GM18520 (cell line): ENCODE measurements around the gene ANXA7.

Experiments
- ATAC-seq: cut with Tn5 transposase; IDR thresholded peaks from one replicate; pipeline ENCODE4 v1.9.1; 2021; ENCODE audit not compliant: unreplicated experiment

Gene ANXA7

GRCh38 chr10:73413528-73414229, at the start of gene ANXA7:
TSS of gene ANXA7 (minus strand) at chr10:73414058. CDS start at chr10:73400856, 13,202 bp downstream.
- peak; percentile 81 for ATAC-seq

- no peak for ATAC-seq
Measured at GRCh38 chr10:73460897-73461296, 47.0 kb upstream of the ANXA7 start.

DNA sequence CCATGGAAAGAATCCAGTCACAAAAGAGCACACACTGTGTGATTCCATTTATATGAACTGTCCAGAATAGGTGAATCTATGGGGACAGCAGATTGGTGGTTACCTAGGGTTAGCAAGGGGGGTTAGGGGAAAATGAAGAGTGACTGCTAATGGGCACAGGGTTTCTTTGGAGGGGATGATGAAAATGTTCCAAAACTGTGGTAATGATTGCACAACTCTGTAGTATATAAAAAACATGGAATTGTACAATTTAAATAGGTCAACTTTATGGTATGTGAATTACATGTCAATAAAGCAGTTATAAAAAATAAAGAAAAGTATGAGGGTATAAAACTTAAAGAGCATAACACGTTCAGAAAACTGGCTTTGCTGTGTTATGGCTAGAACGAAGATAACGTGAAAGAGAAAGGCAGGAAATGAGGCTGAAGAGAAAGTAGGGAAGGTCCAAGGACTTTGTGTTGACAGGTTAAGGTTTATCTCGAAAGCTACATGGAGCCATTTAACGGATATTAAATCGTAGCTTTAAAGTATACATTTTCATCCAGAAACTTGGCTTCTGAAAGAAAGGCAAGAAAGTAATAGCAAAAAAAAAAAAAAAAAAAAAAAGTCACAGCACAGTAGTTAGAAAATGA, 45.9 kb upstream of the ANXA7 start:
- ATAC-seq: no peak

- no peak for ATAC-seq
Measured at GRCh38 chr10:73456187-73456890, 42.5 kb upstream of the ANXA7 start.

DNA sequence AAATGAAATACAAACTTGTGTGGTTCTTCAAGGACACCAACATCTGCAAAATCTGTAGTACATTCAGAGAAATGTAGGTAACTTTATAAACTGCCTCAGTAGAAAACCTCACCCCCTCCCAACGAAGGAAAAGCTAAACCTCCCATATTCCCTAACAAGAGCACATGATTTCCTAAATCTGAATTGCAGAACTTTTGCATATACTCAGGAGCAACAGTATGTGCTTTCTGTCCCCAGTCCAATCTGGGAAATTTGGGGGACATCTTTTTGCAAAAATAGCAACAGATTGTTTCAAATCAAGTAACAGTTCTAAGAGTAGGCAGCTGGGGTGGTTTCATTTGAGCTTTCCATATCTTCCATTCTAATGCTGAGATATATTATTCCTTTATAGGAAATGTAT, 35.3 kb upstream of the ANXA7 start:
- no peak for ATAC-seq

DNA sequence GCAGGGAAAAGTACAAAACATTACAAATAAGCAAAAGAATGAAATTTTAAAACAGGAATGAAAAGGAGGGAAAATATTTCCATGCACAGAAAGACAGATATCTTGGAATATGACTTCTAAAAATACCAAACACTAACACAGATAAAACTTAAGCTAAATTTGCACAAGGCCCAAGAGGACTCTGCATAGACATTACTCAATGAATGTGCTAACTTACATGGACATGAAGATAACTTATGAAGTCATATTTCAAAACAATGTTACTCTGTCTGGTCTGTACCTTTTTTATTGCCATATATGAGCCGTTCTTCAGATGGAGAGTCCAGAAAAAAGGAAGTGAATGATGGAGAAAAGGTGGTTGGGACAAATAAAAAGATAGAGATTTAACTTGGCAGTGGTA, 34.5 kb upstream of the ANXA7 start:
- no peak for ATAC-seq

DNA sequence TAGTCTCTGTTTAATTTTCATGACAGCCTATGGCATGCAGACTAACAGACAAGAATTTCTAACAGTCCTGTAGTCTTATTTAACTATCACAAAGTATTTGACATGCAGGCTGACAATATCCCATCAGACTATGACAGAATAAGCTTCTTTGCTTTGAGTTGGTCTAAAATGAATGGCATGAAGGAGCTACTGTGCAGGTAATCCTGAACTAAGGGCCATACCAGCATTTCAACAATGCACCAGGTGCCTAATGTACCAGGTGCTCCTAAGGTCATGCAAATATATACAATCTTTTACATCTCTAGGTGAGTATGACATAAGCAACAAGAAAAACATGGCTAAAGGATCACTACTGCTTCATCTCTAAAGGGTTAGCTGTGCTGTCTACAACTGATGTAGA, 33.1 kb upstream of the ANXA7 start:
- no peak for ATAC-seq

DNA sequence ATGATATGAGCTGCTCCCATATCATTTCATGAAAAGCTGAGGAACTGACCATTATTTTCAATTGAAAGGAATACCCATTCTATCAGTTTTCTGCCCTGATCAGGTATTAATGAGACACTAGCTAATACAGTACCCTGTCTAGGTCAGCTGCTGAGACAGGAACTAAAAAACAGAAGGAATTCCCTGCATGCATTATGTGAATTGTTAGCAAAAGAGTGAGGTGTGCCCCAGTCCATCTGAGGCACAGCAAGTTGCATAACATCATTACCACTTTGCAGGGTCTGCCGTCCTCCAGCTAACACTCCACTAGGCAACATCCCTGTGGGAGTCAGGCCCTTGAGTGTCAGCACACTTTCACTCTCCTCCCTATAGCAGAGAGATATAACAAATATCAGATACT, 30.6 kb upstream of the ANXA7 start:
- no peak for ATAC-seq

- ATAC-seq: no peak
Measured at GRCh38 chr10:73439605-73440312, 25.9 kb upstream of the ANXA7 start.

- no peak for ATAC-seq
Measured at GRCh38 chr10:73439055-73439454, 25.2 kb upstream of the ANXA7 start.

GRCh38 chr10:73433538-73433867, 19.6 kb upstream of the ANXA7 start, which contains the start of gene MSS51:
TSS of gene MSS51 (minus strand) at chr10:73433561. CDS start at chr10:73428284, 5,277 bp downstream.
- ATAC-seq: no peak

DNA sequence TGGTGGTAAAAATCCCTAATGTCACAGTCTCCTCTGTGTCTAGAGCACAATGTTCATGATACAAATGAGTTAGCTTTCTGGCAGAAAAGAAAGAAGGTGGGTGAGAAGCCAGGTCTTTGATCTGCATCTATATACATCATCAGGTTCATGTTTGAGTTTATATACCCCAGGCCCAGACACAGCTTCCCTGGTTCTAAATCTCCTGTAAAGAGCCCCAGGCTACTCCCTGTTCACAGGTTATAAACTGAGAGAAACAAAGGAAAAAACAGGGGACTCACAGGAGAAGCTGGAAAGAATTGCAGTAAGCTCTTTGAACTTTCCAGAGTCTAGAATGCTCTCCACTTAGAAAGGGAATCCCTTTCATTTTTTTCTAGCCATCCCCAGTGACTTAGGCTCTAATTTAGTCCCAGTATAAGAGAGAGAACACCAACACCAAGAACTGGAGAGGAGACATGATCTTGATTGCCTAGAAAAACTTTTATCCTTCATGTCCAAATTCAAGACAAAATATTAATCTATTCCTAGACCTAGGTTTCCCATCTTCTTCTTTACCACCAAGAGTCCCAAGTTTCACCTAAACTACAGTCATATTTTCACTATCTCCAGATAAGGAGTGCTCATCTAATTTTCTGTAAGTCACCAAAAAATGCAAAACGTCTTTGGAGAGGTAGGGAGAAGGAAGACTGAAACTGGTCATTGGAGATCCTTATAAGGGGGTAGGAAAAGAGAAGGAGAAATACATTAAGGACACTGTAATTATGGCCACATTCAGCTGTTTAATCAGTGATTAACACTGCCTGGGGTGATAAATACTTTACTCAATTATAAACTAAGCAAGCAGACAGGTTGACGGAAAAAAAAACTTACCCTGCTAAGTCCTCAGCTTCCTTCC, 19.0 kb upstream of the ANXA7 start:
- ATAC-seq: no peak

DNA sequence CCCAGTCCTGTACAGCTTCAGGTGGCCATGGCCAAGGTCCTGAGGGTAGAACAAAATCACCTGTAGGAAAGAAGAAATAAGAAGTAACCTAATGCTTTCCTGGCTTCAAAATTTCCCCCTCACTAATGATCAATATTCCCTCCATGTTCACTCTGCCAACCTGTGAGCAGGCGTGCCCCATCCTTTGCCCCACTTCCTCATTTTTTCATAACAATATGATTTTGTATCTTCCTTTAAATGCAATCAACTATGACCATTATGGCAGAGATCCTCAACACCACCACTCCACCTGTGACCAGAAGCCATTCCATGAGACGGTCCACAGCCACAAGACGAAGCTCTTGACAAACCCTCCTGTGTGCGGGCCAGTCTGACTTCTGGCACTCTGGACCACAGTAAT, 12.5 kb upstream of the ANXA7 start:
- no peak for ATAC-seq

DNA sequence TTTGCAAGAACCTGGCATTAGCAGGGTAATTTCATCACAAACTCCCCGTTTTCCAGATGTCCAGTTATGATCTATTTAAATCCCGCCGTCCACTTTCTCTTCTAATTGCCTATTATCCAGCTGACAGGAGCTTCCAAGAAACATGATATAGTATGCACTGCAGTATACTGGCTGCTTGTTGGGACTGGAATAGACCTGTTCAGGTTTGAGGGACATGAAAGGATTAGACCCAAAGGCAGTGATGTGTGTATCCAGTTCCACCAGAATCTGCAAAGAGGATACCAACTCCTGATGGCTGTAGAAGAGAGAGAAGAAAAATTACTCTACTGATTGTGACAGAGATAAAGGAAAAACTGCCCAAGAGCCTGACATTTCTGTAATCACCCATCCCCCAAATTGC, 10.6 kb upstream of the ANXA7 start:
- ATAC-seq: no peak

- no peak for ATAC-seq
Measured at GRCh38 chr10:73423309-73423708, 9.5 kb upstream of the ANXA7 start.

DNA sequence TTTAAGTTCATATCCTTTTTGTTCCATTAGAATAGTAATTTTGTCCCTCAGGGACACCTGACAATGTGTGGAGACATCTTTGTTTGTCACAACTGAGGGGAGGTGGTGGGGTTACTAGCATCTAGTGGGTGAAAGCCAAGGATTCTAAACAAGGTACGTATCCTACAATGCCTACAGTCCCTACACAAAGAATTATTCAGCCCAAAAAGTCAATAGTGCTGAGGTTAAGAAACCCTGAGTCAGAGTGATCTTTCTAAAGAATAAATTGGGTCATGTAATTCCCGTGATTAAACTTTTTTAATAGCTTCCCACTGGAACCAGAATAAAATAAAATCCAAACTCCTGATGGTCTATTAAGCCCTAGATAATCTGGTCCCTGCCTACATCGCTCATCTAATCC, 2.7 kb upstream of the ANXA7 start:
- ATAC-seq: no peak

DNA sequence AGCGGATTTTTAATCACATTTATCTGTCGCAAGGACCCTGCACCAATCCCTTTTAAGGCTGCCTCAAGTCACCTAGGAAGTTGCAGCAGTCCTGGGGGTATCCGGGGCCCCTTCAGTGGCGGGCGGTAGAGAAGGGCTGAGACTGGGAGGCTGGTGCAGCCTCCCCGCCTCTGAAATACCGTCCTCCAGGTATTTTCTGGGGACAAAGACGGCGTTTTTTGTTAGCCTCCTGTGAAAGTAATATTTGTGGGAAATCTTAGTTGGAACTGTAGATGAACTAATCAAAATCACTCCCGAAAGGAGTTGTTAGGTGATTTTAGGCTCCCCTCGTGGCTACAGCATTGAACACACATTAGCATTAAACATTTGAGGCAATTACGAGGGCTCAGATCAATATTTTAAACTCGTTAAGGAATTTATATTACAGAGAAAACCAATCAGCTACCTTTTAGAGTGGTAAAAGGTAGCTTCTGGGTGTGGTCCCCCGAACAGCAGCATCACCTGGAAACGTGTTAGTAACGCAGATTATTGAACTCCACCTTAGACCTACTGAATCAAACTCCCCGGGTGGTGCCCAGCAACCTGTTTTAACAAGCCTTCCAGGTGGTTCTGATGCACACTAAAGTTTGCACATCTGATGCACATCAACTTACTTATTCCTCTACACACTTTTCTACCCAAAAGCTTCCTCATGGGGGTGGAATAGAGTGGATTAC, 530 bp upstream of the ANXA7 start:
- no peak for ATAC-seq

DNA sequence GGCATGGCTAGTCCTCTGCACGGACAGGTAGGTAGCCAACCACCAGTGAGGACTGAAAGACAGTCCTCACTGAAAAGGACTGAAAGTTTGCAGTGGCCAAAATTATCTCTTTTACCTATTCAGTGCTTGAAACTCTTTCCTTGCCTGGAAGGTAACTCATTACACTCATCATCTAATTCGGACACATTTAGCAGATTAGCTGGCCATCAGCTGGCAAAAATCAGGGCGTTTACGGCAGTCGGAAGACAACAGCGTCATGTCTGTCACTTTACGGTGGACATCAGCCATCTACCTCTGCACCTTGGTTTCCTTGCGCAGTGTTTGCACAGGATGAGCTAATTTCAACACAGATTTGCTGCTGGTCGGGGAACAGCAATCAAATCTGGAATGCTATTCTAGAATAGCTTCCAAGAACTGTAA, 740 bp downstream of the ANXA7 start:
- ATAC-seq: peak; percentile 16

GRCh38 chr10:73410897-73411296, 3.0 kb downstream of the ANXA7 start:
- no peak for ATAC-seq

DNA sequence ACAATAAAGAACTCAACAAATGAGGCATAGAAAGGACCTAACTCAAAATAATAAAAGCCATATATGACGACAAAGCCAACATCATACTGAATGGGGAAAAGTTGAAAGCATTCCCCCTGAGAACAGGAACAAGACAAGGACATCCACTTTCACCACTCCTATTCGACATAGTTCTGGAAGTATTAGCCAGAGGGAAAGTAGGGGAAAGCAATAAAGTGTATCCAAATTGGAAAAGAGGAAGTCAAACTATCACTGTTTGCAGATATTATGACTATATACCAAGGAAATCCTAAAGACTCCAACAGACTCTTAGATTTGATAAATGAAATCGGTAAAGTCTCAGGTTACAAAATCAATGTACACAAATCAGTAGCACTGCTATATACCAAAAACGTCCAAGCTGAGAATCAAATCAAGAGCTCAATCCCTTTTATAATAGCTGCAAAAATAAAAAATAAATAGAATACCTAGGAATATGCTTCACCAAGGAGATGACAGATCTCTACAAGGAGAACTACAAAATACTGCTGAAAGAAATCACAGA, 4.8 kb downstream of the ANXA7 start:
- no peak for ATAC-seq
